Measurements from ENCODE around the gene THRB.

The THRB gene

GRCh38 chr3:24226397-24226796, 268.3 kb downstream of the THRB start:
- DNase-seq (ENCODE audit: low spot score), result no peak

DNA sequence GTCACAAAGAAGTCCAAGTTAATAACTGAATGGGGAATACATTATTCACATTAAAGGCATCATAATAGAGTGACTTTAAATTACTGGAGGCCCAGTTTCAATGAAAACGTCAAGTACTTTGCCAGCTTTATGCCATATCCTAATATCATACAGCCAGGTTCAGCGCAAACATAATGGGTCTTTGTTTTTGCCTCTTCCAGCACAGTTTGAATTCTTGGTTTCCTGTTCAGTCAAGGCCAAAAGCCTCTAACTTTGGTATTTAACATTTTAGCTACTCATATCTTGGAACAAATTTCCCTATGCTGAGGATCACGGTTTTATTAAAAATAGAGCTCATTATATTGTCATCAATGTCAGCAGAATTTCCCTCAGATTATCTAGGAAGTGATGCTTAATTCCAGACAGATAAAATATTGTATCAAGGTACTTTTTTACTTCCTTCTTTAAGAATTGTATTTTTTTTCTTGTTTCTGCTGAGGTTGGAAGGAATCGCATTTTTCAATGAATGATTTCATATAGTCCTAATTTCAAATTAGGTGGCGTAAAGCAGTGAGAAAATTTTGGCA, 269.2 kb downstream of the THRB start:
- peak; percentile 25 for DNase-seq (ENCODE audit: low spot score)

DNA sequence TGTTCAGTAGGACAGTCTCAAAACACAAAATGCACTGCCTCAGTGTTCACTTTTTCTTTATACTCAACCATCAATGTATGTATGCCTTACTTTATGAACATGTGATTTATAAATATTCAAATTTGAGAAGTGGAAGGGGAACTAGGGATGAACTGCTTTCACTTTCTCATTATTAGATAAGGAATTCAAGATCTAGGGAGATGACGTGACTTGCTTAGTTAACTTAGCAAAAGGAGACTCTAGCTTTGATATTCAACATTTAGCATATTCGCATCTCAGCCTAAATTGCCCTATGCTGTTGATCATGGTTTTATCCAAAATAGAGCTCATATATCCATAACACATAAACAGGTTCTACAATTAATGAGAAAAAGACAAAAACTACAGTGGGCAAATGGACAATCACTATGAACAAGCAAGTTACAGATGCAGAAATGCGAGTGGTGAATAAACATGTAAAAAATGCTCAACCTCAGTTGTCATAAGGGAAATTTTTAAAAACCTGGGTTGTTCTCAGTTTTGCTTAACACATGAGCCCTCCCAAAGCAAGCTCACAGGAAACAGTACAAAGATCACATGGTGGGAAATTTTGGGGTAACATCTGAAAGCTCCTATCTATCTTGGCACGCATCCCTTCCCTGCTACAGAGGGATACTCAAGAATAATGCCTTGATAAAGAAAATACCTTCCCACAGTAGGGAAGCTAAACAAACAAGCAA, 269.8 kb downstream of the THRB start:
- DNase-seq (ENCODE audit: low spot score), result no peak

DNA sequence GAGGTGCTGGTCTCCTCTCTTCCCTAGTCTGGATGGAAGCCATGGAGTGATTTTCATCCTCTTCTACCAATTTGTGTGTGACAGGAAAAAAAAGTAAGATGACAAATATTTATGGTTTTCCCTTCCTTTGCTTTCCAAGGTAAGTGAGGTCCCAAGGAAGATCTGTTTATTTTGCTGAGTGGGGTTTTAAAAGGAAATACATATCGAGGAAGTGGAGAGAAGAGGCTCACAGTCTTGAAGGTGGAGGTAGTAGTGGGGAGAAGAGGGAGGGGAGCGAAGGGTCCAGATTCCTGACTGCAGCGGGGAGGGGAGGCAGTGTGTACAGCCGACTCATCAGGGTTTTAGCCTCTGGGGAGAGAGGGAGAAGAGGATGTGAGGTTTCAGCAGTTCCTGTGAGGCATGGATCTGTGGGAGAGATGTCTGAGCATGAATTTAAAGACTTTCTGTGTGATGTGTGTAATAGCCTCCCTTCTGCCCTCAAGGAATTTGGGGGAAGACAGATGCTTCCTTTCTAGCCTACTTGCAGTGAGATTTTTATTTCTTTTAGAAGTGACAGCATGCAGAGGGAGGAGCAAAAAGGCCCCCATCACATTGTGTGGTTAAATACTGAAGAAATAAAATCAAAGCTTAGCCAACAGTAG, 272.4 kb downstream of the THRB start:
- no peak for DNase-seq (ENCODE audit: low spot score)

GRCh38 chr3:24220859-24221657, 273.6 kb downstream of the THRB start:
- DNase-seq (ENCODE audit: low spot score), result peak; percentile 50

DNA sequence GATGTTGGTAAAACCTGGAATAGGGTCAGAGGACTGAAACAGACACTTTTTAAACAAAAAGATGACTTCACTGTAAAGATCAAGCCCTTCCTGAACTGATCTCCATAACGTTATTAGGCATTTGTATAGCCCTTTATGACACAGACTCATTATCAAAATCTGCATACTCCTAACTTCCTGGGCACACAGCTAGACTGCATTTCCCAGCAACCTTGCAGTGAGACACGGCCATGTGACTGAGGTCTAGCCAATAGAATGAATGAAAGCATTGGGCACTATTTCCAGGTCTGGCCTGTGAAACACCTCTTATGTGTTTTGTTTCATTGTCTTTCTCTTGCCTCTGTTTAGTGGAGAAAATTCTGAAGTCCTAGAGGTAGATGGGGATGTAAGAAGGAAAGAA, 279.1 kb downstream of the THRB start:
- DNase-seq (ENCODE audit: low spot score), result no peak

DNA sequence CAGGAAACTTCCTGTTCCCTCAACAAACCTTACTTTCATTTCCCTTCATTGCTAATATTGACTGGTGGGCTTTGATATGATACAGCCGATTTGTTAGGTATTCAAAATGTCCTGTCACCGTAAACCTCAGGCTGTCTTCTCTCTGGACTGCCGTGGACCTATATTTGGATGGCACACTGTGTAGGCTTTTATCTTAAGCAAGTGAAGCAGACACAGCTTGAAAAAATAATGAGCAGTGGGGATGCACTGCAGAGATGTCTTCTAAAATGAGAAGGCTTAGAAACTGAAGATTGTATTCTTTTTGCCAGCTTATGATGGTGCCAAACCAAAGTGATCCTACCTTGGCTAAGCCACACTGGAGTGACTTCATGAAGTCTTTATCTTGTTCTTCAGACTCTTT, 283.3 kb downstream of the THRB start:
- DNase-seq (ENCODE audit: low spot score), result no peak

DNA sequence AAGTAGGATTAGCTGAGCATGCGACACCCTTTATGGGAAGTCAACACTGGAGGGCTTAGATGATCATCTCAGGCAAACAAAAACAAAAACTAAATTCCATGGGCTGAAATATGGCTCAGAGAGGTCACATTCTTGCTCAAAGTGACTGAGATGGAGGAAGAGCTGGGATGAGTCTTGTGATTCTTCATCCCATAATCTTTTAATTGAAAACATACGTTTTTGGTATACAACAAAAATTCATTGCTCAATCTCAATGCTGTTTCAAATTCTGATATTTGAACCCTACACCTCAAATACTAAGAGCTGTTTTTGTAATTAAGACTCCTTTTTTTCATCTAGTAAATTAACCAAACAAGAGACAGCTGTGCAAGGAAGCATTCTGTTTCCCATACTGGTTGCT, 292.6 kb downstream of the THRB start:
- DNase-seq (ENCODE audit: low spot score), result no peak

DNA sequence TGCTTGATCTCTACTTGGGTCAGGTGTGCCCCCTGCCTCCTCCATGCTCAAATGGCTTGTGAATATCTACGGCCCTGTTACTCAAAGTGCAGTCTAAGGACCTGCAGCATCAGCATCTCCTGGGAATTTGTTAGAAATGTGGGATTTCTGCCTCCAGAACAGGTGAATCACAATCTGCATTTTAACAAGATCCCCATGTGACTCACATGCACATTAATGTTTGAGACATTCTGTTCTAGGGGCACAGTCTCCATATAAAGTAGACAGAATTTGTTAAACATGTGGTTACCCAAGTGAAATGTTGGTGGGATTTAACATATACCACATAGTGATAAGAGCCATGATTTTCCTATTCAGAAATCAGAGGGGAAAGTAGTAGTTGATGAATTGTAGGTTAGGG, 293.3 kb downstream of the THRB start:
- DNase-seq (ENCODE audit: low spot score), result no peak

DNA sequence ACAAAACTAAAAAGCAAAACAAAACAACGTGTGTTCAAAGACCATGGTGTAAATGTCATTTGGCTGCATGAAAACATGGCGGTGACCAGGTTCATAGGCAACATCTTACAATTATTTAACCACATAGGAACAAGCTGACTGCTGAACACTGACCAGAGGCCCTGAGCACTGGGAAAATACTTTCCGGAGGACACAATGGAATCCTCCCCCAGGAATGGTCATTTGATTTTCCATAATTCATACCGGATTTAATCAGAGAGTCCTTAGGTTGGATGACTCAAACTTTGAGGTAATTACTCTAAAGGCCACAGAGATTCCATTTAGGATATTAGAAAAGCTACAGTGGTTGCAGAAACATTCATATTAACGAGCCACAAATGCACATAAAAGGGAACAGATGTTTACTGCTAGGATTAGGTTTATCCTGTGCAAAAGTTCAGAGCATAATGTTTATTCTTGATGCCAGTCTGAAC, 294.8 kb downstream of the THRB start:
- DNase-seq (ENCODE audit: low spot score), result no peak

- DNase-seq (ENCODE audit: low spot score), result no peak
These were observed 295.4 kb downstream of the THRB start for GRCh38 chr3:24199300-24199699.

GRCh38 chr3:24198728-24199127, 295.9 kb downstream of the THRB start:
- DNase-seq (ENCODE audit: low spot score), result no peak

- DNase-seq (ENCODE audit: low spot score), result no peak
These were observed 296.8 kb downstream of the THRB start for GRCh38 chr3:24197809-24198208.

DNA sequence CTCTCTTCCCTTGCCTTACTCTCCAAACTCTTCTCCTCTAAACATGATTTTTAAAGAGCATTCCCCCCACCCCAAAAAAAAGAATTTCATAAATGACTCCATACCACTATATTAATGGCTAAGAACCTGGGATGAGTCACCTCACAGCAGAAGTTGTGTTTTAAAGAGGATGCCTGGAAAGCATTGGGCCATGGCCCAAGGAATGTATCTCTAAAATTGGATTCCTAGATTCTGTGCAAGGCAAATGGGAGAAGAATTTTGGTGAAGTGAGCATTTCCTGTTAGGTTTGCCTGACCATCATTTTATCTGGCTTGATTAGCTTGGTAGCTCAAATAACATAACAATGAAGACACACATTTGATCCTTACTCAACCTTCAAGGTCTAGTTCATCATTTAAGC, 298.1 kb downstream of the THRB start:
- no peak for DNase-seq (ENCODE audit: low spot score)

DNA sequence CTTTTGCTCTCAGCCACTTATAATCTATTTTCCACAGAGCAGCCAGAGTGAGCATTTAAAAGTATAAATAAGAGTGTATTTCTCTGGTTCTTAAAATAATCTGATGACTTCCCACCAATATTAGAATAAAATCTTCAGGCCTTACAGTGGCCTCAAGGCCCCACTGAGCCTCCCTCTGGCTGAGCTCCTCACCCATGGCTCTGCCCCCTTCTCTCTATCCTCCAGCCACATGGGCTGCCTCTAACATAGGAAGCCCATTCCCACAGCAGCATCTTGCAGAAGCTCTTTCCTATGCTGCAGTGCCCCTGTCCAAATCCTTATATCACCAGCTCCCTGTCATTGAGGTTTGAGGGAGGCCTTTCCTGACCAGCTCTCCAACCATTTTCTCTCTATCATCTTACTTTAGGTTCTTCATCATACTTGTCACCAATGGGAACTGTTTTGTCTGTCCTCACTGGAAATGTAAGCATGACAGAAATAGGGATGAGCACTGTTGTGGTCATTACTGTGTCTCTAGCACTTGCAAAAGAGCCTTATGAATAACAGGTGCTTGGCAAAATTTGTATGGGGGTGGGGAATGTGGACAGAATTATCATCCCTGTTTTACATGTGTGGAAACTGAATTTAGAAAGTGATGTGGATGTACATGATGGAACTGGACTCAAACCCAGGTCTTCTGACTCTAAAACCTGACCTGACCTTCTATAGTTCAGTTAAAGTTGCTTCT, 299.0 kb downstream of the THRB start:
- DNase-seq (ENCODE audit: low spot score), result no peak

DNA sequence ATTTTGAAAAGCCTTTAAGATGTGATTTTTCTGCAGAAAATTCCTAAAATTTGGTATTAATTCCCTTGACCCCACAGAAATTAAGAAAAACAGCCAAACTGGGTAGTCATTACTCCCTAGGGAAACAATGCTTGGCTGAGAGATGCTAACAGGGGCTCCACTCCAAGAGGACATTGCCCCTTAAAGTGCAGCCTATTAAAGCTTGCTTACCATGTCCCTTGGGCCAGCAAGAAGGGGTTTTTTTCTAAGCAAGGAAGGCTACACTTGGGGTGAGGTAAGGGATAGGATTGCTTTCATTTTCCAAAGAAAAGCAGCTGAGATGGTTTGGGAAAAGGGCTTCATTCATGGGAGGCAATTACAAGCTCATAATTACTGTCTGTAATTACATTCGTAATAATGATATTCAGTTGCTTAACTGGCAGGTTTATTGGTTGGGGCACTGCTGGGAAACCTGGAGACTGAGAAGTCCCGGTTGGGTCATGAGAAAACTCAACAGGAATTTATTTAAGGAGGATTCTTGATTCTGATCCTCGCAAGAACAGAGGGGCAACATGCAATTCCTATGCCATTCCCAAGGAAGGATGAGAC, 302.1 kb downstream of the THRB start:
- DNase-seq (ENCODE audit: low spot score), result no peak

- DNase-seq (ENCODE audit: low spot score), result peak; percentile 52
These were observed 302.7 kb downstream of the THRB start for GRCh38 chr3:24191801-24192403.

- DNase-seq (ENCODE audit: low spot score), result no peak
These were observed 304.4 kb downstream of the THRB start for GRCh38 chr3:24190256-24190655.

- peak; percentile 76 for DNase-seq (ENCODE audit: low spot score)
These were observed 308.8 kb downstream of the THRB start for GRCh38 chr3:24185738-24186384.

DNA sequence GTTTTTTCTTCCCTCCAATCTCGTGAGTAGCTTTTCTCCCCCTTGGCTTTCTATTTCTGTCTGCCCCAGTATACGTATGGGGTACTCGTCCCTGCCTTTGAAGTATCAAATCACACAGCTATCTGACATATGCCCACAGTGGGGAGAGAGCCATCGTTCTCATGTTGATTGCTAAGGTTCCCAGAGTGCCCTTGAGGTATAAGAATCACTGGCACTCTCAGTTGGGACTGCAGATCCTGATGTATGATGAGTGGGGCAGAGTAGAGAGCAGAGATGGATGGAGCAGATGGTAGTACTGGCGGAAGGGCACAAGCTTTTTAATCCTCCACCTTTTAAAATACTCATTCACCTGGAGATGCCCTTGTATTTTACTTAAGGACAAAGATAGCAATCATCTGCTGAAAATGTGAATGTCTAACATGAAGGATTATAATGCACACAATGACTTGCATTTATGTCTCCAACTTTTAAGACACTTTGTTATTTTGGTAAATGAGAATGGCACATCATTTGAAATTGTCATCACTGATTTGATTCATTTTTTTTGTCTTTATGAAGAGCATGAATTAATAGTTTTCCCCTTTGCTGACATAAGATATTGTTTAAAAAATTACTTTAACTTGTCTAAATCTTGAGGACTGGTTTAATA, 310.0 kb downstream of the THRB start:
- DNase-seq (ENCODE audit: low spot score), result no peak

All from pons (tissue), 1 donor.